IPS DF 19.7 (cell line): Measurements from ENCODE around the gene HCLS1.
"Not testable (repeated sequence)": the region's sequence is repeated elsewhere in the genome, so short reads cannot be mapped to it uniquely, and the experiment has no call there.

Experiments
- DNase-seq: peaks from one replicate; pipeline ENCODE4 v3.0.0-alpha.2; 2013; ENCODE audit warnings: low read depth, low spot score

HCLS1 gene, protein sequence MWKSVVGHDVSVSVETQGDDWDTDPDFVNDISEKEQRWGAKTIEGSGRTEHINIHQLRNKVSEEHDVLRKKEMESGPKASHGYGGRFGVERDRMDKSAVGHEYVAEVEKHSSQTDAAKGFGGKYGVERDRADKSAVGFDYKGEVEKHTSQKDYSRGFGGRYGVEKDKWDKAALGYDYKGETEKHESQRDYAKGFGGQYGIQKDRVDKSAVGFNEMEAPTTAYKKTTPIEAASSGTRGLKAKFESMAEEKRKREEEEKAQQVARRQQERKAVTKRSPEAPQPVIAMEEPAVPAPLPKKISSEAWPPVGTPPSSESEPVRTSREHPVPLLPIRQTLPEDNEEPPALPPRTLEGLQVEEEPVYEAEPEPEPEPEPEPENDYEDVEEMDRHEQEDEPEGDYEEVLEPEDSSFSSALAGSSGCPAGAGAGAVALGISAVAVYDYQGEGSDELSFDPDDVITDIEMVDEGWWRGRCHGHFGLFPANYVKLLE

DNA sequence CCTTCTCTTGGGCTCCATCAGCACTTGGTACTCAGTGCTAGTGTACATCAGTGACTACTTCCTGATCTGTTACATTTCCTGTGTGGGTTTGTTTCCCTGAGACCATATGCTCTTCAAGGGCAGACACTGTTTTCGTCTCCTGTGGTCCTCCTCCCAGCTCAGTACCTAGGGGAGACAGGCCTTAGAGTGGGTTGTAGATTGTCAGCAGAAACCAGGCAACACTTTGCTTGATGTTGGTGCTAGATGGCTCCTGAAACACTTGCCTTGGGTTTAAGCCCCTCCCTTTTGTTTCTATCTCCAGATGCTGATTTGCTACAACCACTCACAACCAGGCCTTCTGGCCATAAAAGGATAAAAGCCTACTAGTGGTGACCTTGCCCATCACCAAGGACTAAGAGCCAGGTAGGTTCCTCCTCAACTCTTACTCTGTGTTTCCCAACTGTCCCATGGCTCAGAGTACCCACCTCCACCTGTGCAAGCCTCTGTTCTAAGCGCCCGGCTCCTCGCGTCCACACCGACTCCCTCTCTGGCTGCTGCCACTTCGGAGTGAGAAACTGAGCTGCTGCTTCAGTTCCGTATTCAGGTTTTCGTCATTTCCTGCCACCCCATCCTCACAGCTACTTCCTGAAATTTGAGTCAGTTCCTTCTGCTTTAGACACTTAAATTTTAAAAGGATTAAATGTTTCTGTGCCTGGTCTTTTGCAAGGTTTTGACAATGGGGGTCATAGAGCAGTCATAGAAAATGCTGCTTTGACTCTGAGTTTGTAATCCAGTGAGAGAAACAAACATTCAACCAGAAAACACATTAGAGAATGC, at the start of gene HCLS1:
Gene HCLS1, minus strand, starts transcription at position 548 of the 816 bp plus-strand sequence. CDS start 2,556 bp downstream, outside the sequence.
- DNase-seq, result peak; percentile 9

DNA sequence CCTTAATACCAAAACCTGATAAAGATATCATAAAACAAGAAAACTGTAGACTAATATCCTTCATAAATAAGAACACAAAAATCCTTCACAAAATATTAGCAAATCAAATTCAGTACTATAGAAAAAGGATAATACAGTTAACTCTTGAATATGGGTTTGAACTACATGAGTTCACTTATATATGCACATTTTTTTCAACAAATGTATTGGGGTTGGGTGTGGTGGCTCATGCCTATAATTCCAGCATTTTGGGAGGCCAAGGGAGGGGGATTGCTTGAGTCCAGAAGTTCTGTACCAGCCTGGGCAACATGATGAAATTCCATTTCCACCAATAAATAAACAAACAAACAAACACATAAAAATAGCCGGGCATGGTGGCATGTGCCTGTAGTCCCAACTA, 49.6 kb upstream of the HCLS1 start:
- DNase-seq, result no peak

DNA sequence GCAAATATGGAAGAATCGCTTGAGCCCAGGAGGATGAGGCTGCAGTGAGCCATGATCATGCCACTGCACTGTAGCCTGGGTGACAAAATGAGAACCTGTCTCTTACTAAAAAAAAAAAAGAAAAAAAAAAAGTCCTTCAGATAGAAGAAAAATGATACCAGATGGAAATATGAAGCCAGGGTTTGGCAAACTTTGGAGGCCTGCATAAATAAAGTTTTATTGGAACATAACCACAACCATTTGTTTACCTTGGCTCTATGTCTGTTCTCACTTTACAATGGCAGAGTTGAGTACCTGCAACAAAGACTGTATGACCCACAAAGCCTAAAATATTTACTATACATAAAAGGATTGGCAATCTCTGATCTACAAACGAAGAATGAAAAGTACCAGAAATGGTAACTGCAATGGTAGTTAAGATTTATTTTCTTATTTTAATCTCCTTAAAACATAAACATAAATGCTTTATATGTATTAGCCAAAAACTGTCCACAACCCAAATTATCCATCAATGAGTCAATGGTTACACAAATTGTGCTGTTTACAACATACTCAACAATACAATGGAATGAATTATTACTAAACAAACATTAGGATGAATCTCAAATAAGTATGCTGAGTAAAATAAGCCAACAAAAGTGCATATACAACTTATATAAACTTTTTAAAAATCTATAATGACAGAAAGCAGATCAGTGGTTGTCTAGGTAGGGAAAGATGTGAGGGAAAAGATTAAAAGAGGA, 47.0 kb upstream of the HCLS1 start:
- DNase-seq, result no peak

DNA sequence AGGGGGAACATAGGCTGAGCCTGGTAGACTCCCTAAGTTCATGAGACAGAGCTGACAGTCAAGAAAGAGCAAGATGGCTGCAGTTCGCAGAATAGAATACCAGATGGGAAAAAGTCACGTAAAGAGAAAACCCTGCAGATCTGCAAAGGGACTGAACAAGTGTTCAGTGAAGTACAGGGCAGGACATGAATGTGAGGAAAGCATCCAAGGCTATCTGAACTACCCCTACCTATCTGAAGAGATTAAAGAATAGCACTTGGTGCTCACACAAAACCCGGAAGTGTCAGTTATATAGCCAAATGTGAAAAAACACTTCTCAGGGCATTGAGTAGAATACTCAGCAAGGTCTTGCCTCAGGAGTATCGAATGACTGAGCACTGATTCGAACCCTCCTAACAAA, 44.8 kb upstream of the HCLS1 start:
- no peak for DNase-seq

DNA sequence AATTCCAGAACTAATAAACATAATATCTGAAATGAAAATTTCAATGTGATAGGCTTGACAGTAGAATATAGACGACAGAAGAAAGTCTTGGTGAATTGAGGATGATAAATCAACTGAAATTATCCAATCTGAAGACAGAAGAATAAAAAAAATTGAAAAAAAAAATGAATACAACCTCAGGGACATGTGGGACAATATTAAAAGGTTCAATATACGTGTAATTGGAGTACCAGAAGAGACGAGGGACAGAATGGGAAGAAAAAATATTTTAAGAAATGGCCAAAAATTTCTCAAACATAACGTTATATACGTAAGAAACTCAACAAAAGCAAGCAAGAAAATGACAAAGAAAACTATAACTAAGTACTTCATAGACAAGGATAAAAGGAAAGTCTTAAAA, 43.3 kb upstream of the HCLS1 start:
- DNase-seq, result no peak

DNA sequence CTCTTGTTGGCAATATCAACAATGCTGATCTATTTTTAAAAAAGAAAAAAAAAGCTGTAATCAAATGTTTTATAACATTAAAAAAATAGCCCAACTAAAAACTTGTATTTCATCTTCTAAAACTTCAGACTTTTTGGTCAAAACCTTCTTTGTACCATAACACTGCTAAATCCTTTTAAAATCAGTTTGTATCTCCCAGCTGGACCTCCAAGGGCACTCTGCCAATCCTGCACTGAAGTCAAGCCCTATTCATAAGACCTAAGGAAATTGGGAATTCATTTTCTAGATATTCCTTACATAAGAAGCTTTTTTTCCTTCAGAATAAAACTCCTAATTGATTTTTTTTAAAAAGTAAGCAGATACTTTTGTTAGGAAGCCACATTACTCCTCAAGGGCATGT, 38.2 kb upstream of the HCLS1 start:
- DNase-seq, result no peak

DNA sequence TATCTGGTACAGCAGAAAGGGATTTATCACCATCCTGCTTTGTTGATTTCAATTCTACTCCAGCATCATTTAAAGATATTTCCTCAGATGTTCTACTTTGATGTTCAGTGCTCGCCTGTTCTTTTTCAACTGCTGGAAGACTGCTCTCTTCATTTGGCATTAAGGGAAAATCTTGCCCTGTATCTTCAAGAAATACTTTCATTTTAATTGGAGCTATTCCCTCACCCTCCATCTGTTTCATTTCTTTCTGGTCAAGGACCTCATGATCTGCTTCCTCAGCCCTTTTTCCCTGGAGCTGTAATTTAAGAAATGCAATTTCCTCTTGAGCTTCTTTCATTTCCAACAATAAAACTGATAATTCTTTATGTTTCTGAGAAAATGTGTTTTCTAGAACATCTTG, 37.8 kb upstream of the HCLS1 start:
- DNase-seq, result no peak

DNA sequence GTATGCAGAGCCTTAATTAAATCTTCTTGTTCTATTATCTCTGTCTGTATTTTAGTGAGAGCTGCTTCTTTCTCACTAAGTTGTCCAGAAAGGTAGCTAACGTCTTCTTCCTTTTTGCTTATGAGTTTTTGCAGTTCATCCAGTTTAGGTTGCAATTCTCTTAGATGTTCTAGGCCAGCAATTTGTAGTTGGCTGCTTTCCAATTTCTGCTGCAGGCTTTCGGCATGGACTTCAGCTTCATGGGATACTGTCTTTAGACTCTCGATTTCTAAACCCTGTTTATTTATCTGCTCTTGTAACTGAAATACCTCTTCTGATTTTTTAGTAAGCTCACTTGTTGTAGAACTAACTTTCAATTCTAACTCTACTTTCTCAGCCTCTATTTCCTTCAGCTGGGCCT, 35.5 kb upstream of the HCLS1 start:
- no peak for DNase-seq

DNA sequence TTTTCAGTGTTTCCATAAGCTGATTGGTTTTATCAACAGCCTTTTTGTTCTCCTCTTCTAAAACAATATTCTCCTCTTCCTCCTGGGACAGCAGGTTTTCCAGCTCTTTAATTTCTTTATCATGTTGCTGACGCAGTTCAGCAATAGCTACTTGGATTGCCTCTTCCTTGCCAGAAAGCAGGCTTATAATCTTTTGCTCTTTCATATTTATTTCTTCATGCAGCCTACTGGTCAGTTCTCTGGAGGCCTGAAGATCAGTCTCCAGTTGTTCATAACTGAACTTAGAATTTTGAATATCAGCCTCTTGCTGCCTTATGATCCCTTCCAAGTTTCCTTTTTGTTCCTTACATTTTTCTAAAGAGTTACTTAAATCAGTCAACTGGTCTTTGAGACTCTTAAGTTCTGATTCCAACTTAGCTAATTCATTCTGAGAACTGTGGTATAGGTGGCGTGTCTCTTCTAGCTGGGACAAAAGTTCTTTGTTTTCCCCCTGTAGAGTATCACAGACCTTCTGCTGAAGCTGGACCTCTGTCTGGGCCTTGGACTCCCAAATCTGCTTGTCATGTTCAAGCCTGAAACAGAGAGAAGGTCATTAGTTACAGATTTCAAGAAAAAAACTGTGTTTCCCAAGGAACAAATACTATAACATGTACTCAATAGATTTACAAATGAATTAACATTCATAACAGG, 31.5 kb upstream of the HCLS1 start:
- DNase-seq, result no peak

DNA sequence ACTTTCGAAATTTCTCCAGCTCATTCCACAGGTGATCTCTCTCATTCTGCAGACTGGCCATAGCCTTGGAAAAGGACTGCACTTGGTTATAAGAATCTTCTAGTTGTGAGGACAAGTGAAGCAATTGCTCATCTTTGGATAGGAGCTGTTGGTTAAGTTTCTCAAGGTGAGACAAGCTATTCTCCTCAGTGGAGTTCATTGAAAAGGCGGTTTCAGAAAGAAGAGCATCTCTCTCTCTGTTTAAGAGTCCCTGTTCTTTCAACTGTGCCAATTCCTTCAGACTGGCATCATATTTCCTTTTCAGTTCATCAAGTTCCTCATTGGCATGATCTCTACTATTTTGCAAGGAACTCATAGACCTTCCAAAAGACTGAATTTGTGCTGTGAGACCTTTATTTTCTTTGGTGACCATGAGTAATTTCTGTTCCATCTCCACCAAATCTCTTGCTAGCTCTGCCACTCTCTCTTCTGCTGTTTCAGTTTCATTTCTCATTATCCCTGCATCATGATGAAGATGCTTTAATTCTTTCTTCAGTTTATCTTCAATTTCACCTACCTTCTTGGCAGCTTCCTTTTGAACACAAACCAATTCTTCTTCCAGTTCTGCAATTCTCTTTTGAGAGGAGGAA, 30.2 kb upstream of the HCLS1 start:
- DNase-seq, result no peak

DNA sequence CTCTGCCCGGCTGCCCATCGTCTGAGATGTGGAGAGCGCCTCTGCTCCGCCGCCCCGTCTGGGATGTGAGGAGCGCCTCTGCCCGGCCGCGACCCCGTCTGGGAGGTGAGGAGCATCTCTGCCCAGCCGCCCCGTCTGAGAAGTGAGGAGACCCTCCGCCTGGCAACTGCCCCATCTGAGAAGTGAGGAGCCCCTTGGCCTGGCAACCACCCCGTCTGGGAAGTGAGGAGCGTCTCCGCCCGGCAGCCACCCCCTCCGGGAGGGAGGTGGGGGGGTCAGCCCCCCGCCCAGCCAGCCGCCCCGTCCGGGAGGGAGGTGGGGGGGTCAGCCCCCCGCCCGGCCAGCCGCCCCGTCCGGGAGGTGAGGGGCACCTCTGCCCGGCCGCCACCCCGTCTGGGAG, 28.0 kb upstream of the HCLS1 start:
- not testable (repeated sequence) for DNase-seq

DNA sequence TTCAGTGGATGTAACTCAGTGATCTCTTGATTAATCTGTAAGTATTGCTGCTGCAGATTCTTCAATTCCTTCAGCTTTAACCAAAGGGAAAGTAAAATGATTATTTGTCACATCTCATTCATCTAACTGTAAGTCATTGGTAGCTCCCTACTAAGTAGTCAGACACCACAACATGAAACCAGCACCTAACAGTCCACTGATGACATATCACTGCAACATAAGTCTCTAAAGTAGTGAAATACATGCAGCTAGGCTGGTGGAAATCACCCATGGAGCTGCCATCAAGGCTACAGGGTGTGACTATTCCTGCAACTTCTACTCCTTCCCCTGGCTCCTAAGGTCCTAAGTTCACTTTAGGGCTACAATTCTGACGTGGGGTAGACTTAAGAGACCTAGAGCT, 21.1 kb upstream of the HCLS1 start:
- no peak for DNase-seq

DNA sequence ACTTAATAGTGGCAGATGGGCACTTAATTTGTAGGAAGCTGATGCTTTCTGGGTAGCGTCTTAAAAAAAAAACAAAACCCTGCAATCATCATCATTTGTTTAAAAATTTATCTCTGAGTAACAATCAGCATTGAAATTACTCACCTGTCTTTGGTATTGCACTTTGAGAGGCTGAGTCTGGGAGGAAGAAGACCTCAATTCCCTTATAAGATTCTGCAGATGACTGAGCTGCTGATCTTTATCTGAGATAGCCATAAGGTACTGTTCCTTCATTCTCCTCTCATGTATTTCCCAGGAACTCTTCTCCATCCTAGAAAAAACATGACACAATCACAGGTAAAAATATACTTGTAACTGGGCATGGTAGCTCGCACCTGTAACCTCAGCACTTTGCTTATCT, 16.4 kb upstream of the HCLS1 start:
- DNase-seq, result no peak

DNA sequence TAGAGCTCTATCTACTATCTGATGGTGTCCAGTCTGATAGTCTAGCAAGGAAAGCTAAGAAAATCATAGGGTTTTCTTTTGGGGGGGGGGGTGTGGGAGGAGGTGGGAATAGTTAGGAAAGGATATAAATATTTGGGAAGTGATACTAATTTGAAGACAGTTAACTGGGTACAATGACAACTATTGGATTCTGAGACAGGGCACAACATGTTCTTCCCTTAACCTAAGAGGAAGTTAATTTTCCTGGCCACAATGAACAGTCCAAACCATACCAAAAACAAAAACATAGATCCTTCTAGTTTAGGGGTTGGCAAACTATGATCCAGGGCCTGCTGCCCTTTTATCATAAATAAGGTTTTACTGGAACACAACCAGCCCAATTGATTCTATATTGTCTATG, 10.0 kb upstream of the HCLS1 start:
- no peak for DNase-seq

DNA sequence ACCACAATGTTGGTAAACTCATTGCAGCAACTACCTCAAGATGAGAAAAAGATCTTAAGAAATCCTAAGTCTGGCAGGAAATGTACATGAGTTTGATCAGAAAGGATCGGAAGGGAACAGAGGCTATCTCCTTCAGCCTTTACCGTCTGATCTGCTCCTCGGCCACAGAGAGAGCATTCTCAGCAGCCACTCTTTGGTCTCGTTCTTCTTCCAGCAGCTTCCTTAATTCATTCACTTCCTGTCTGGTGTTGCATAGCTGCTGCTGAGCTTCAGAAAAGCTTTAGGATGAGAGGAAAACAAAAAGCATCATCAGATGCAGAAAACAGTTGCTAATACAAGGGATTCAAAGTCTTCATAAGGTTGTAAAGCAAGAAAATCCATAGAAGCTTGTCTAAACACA, 6.6 kb upstream of the HCLS1 start:
- DNase-seq, result no peak

DNA sequence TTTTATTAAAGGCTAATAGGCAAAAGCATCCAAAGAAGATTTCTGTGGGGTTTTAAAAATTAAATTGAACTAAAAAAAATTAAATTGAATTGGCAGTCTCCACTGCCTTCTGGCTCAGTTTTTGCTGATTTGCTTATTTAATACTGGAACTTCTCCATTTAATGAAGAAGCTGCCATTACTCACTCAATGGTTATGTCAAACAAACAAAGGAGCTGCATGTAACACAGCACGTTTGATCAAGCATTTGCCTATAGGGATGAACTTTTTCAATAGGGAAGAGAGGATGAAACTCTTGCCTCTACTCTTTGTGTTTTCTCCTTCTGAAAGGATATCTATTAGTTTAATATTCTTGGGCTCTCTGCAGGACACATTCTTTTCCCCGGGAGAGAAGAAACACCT, 4.8 kb upstream of the HCLS1 start:
- no peak for DNase-seq

DNA sequence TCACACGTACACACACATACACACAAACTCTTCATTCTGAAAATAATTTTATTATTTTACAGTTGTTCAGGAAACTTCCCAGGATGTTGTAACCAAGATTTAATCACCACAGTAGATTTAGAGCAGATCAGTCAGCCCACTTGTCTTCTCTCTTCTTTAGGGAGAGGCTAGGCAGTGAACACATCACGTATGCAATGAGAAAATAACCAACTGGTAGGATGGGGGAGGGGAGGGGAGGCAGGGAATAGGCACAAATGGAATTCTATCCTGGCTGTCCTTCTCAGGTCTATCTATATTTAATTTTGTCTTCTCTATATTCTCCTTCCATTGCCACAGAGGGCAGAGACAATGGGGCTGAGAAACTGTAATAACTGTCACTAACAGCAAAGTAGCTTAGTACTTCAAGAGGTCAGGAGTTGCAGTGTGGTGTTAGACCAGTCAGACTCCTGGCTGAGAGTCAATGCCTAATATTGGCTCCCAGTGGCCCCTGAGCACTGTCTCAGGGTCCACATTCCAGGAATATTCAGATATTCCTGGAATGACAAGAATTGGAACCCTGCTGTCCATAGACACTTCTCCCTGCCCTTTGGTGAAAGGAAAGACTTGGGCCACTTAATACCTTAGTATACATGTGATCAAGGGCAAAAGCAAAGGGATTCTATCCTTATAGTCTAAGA, 2.6 kb upstream of the HCLS1 start:
- DNase-seq, result no peak

DNA sequence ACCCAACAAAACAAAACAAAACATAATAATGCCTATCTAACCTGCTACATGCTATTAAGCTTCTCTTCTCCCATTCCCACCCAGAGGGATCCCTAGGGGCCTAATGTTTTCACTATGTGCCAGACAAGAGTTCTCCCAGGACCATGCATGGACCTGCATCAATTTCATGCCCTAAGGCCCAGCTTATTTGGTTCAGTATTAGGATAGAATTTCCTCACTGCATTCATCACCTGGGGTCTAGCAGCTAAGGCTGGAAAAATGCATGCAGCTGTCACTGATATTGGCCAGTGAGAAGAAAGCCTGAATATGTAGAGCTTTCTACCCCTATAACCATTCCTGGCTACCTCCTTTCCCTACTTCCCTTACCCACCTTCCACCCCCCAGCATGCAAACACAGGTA, 2.0 kb upstream of the HCLS1 start:
- no peak for DNase-seq

DNA sequence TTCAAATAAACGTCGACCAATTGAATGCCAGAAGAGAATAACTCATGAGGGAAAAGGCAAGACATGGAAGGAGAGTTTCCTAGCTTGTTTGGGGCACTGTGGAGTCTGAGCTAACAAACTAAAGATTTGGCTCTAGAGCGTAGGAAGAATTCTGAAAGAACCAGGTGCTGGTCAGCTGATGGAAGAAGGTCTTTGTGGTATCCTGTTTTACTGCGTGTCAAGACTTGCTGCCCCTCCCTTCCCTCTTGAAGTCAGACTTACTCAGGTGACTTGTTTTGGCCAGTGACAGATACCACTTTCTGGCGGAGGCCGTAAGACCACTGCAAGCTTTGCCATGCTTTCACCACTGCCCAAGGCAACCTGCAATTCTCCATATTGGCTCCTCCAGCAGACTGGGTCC, 673 bp upstream of the HCLS1 start:
- DNase-seq, result no peak

DNA sequence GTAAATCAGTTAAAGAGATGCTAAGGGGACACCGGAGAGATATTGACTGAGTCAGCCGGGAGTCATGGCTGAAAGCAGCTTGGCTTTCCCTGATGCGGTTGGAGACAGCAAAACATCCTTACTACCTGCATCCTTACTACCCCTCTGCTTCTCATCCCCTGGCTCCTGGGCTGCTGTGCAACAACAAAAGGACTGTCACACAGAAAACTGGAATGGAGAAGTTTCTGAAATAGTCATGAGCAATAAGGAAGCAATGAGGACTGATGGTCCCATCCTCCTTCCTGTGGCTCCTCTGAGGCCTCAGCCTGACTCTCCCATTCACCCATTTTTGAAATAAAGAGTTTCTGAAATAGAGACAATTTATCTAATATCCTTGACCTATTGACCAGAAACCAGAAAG, 1.1 kb downstream of the HCLS1 start:
- DNase-seq, result no peak
